ENCODE measurements around the gene TCEA2. TPM values are rescaled to one million over a fixed set of nuclear protein-coding genes. Genes with fewer than 3 reads are reported as not detected.

The TCEA2 gene
- total and polyA plus RNA-seq, 2 of the 13 experiments (the other 11 are each of a cell fraction or from before 2014, with no cell fraction given), result 28.1 to 33.7 TPM

DNA sequence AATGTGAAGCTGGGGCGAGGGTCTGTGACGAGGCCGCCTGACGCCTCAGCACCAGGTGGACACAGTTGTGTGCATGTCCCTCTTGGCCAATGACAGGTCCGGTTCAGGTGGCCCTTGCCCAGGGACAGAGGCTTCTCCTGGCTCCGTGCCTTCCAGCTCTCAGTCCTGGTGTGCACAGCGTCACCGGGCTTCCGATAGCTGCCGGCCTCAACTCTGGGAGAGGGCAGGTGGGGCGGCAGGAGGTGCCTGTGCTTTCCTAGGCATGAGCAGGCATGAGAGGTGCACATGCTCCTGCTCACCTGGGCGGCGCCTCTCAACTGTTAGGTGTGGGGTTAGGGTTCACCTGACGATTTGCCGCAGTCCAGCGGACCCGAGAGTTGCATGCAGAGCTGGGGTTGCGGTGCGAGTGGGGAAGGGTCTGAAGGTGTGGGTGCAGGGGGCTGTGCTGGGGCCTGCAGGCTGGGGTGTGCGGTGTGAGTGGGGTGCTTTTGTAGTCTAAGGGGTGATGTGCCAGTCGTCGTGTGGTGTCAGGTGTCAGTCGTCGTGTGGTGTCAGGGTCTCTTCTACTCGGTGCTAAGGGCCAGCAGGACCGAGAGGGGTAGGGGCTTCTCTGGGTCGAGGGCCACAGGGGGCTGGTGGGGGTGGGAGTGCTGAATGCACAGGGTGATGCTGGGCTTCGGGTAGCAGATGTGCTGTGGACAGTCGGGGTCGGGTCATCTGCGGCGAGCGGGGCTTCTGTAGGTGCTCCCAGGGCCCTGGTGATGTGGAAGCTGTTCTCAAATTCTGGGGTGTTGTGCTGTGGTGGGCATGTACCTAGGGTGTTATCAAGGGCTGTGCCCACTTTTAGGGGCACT lies 9.8 kb upstream of the TCEA2 start (continued):
- TF ChIP-seq ZNF451 (CRISPR knock-in tag; IDR thresholded peaks at IDR 0.05), result peak; percentile 97
- TF ChIP-seq CHCHD3 (CRISPR knock-in tag; IDR thresholded peaks at IDR 0.05), result peak; percentile 73; the same call in 1 of the 2 replicates
- TF ChIP-seq MYNN (CRISPR knock-in tag; IDR thresholded peaks at IDR 0.05; ENCODE audit: low read depth), result no peak
- TF ChIP-seq, protein P1, sequence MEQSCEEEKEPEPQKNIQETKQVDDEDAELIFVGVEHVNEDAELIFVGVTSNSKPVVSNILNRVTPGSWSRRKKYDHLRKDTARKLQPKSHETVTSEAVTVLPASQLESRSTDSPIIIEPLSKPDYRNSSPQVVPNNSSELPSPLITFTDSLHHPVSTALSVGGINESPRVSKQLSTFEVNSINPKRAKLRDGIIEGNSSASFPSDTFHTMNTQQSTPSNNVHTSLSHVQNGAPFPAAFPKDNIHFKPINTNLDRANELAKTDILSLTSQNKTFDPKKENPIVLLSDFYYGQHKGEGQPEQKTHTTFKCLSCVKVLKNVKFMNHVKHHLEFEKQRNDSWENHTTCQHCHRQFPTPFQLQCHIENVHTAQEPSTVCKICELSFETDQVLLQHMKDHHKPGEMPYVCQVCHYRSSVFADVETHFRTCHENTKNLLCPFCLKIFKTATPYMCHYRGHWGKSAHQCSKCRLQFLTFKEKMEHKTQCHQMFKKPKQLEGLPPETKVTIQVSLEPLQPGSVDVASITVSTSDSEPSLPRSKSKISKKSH (CRISPR knock-in tag; IDR thresholded peaks at IDR 0.05; ENCODE audit: borderline replicate concordance), result peak; percentile 88
- peak; percentile 18; the same call in 1 of the 2 replicates for TF ChIP-seq ZHX2 (IDR thresholded peaks at IDR 0.05; ENCODE audit: low read depth)
- TF ChIP-seq ZHX2 (CRISPR knock-in tag; IDR thresholded peaks at IDR 0.05; ENCODE audit: borderline replicate concordance), result no peak
- TF ChIP-seq ZNF101 (CRISPR knock-in tag; IDR thresholded peaks at IDR 0.05; ENCODE audit: borderline replicate concordance, low read depth), result 0 out of 2 replicates have a peak, but pooled peaks have one; percentile 86
- TF ChIP-seq ZNF24 (IDR thresholded peaks at IDR 0.05), result no peak
- TF ChIP-seq ZNF737 (CRISPR knock-in tag; IDR thresholded peaks at IDR 0.05; ENCODE audit: borderline replicate concordance), result no peak
- no peak for TF ChIP-seq CCDC6 (CRISPR knock-in tag; IDR thresholded peaks at IDR 0.05)
- peak; percentile 22 for TF ChIP-seq ZBTB21 (CRISPR knock-in tag; IDR thresholded peaks at IDR 0.05)
- peak; percentile 5 for TF ChIP-seq SP4 (CRISPR knock-in tag; IDR thresholded peaks at IDR 0.05)
- no peak for TF ChIP-seq ATF1 (CRISPR knock-in tag; IDR thresholded peaks at IDR 0.05)
- no peak for TF ChIP-seq RFXAP (CRISPR knock-in tag; IDR thresholded peaks at IDR 0.05; ENCODE audit: borderline replicate concordance)
- TF ChIP-seq FOXP1 (IDR thresholded peaks at IDR 0.05), result no peak
- TF ChIP-seq FOXP1 (CRISPR knock-in tag; IDR thresholded peaks at IDR 0.05), result 0 out of 2 replicates have a peak, but pooled peaks have one; percentile 33
- no peak; the same call in 1 of the 2 replicates for TF ChIP-seq ZNF333 (CRISPR knock-in tag; IDR thresholded peaks at IDR 0.05; ENCODE audit: borderline replicate concordance)
- peak; percentile 3 for TF ChIP-seq RBM39 (IDR thresholded peaks at IDR 0.05; ENCODE audit: low read depth, low read length, poor library complexity, severe bottlenecking)
- no peak for TF ChIP-seq PCBP1 (IDR thresholded peaks at IDR 0.05; ENCODE audit: borderline replicate concordance, low read depth, low read length)
- TF ChIP-seq NR3C1 (CRISPR knock-in tag; IDR thresholded peaks at IDR 0.05), result no peak
- TF ChIP-seq PHF21A (CRISPR knock-in tag; IDR thresholded peaks at IDR 0.05), result no peak; the same call in 1 of the 2 replicates
- no peak; the same call in 1 of the 2 replicates for TF ChIP-seq TOPORS (CRISPR knock-in tag; IDR thresholded peaks at IDR 0.05)
- TF ChIP-seq MAX (IDR thresholded peaks at IDR 0.05), result peak; percentile 97
- no peak for TF ChIP-seq TOE1 (CRISPR knock-in tag; IDR thresholded peaks at IDR 0.05)
